BE2C (cell line): ENCODE results near the gene STK26.
"Not testable (repeated sequence)": the region's sequence is repeated elsewhere in the genome, so short reads cannot be mapped to it uniquely, and the experiment has no call there.

ENCODE experiments used
- DNase-seq: peaks from one replicate; pipeline ENCODE4 v3.0.0-alpha.2; 2020
- H3K27me3 ChIP-seq: fragments of 250-450 bp; sonication (Bioruptor Pico); 2 replicates; pipeline ENCODE4 v1.5.1; 2020; ENCODE audit warnings: mild to moderate bottlenecking
- H3K36me3 ChIP-seq: fragments of 250-450 bp; sonication (Bioruptor Pico); 2 replicates; pipeline ENCODE4 v1.5.1; 2020; ENCODE audit warnings: mild to moderate bottlenecking
- H3K4me1 ChIP-seq: fragments of 250-450 bp; sonication (Bioruptor Pico); 2 replicates; pipeline ENCODE4 v1.5.1; 2020
- H3K4me3 ChIP-seq: 2 replicates; pipeline ENCODE4 v1.5.1; 2011; ENCODE audit warnings: low read depth, low read length
- H3K9me3 ChIP-seq: fragments of 250-450 bp; sonication (Bioruptor Pico); 2 replicates; pipeline ENCODE4 v1.5.1; 2020
- CTCF ChIP-seq: IDR thresholded peaks from 2 replicates; pipeline ENCODE4 v1.5.1; 2012; ENCODE audit warnings: mild to moderate bottlenecking, low read depth, low read length

The STK26 gene

GRCh38 chrX:132041015-132041414, 17.9 kb downstream of the STK26 start:
- Histone ChIP-seq H3K9me3 (no peaks in the 10 kb centered on the region), H3K36me3 (no peaks in the 10 kb centered on the region), H3K4me1 (no peaks in the 10 kb centered on the region), H3K4me3 (no peak overlapping the region), H3K27me3 (no peaks in the 10 kb centered on the region)
- DNase-seq, result no peak
- no peak for TF ChIP-seq CTCF

- no peak overlapping the region for H3K4me3 ChIP-seq
- no peaks in the 10 kb centered on the region for H3K9me3 ChIP-seq
- no peaks in the 10 kb centered on the region for H3K36me3 ChIP-seq
- no peaks in the 10 kb centered on the region for H3K4me1 ChIP-seq
- no peaks in the 10 kb centered on the region for H3K27me3 ChIP-seq
- no peak for DNase-seq
- TF ChIP-seq CTCF, result no peak
These were observed 20.9 kb downstream of the STK26 start for GRCh38 chrX:132043977-132044376.

- DNase-seq, result no peak
- Histone ChIP-seq H3K27me3 (no peaks in the 10 kb centered on the region), H3K36me3 (no peaks in the 10 kb centered on the region), H3K4me3 (no peak overlapping the region), H3K9me3 (no peaks in the 10 kb centered on the region), H3K4me1 (no peaks in the 10 kb centered on the region)
- TF ChIP-seq CTCF, result no peak
These were observed 21.9 kb downstream of the STK26 start for GRCh38 chrX:132044953-132045352.

GRCh38 chrX:132045456-132045855, 22.4 kb downstream of the STK26 start:
- no peak overlapping the region for H3K4me3 ChIP-seq
- H3K9me3 ChIP-seq, result no peaks in the 10 kb centered on the region
- DNase-seq, result no peak
- no peaks in the 10 kb centered on the region for H3K36me3 ChIP-seq
- no peaks in the 10 kb centered on the region for H3K27me3 ChIP-seq
- TF ChIP-seq CTCF, result no peak
- no peaks in the 10 kb centered on the region for H3K4me1 ChIP-seq

- Histone ChIP-seq H3K36me3 (no peaks in the 10 kb centered on the region), H3K4me3 (no peak overlapping the region), H3K9me3 (no peaks in the 10 kb centered on the region), H3K27me3 (no peaks in the 10 kb centered on the region), H3K4me1 (no peaks in the 10 kb centered on the region)
- DNase-seq, result no peak
- no peak for TF ChIP-seq CTCF
These were observed 23.4 kb downstream of the STK26 start for GRCh38 chrX:132046533-132046932.

GRCh38 chrX:132051778-132052177, 28.7 kb downstream of the STK26 start:
- H3K27me3 ChIP-seq, H3K36me3 ChIP-seq, H3K4me1 ChIP-seq, DNase-seq, H3K4me3 ChIP-seq, H3K9me3 ChIP-seq: not testable (repeated sequence)

- Histone ChIP-seq H3K4me1 (no peaks in the 10 kb centered on the region), H3K36me3 (no peaks in the 10 kb centered on the region), H3K4me3 (no peak overlapping the region), H3K9me3 (no peaks in the 10 kb centered on the region), H3K27me3 (no peaks in the 10 kb centered on the region)
- no peak for DNase-seq
- no peak for TF ChIP-seq CTCF
These were observed 34.9 kb downstream of the STK26 start for GRCh38 chrX:132058050-132058449.
